ENCODE data around the gene MAP3K20. TPM values are rescaled to one million over a fixed set of nuclear protein-coding genes. Genes with fewer than 3 reads are reported as not detected.

The MAP3K20 gene
- total RNA-seq, 1 donor from 2014 or later, result 466 TPM

DNA sequence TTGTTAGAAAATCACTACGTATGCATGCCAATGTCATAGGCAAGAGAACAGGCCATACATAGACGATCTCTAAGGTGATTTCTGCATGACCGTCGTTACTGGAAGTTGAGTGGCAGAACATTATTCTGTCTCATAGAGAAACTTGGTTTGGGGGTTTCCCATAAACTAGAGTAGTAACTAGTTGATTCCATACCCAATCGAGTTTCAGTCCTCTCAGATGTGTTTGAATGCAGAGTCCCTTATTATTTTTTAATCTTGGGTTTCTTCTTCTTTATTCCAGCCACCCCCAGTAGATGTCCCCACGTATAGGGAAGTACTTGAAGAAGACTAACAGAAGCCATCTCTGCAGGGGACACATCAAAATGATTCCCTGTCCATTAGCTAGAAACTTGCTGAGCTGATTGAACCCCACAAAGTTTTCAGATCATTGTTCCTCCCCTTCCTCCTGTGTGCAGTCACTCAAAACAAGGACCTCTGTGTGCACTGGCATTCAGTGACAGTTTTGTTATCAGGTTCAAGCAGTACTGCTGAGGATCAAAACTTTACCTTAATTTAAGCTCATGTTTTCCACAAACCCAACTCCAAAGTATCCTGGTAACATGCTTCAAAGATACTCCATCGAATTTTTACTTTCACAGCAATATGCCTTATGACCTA lies 210.6 kb downstream of the MAP3K20 start:
- intact Hi-C loops (cut with micrococcal nuclease), result no loop called here
- Histone ChIP-seq H3K4me3 (no peak overlapping the region), H3K4me1 (no peaks in the 10 kb centered on the region), H3K27me3 (ENCODE audit: low read depth) (no peaks in the 10 kb centered on the region), H3K36me3 (no peaks in the 10 kb centered on the region), H3K9me3 (replicated peaks) (no peaks in the 10 kb centered on the region), H3K27ac (replicated peaks) (no peak overlapping the region)
- TF ChIP-seq, protein P1, sequence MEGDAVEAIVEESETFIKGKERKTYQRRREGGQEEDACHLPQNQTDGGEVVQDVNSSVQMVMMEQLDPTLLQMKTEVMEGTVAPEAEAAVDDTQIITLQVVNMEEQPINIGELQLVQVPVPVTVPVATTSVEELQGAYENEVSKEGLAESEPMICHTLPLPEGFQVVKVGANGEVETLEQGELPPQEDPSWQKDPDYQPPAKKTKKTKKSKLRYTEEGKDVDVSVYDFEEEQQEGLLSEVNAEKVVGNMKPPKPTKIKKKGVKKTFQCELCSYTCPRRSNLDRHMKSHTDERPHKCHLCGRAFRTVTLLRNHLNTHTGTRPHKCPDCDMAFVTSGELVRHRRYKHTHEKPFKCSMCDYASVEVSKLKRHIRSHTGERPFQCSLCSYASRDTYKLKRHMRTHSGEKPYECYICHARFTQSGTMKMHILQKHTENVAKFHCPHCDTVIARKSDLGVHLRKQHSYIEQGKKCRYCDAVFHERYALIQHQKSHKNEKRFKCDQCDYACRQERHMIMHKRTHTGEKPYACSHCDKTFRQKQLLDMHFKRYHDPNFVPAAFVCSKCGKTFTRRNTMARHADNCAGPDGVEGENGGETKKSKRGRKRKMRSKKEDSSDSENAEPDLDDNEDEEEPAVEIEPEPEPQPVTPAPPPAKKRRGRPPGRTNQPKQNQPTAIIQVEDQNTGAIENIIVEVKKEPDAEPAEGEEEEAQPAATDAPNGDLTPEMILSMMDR (IDR thresholded peaks at IDR 0.05; ENCODE audit: borderline replicate concordance), result no peak
- no peak for DNase-seq

DNA sequence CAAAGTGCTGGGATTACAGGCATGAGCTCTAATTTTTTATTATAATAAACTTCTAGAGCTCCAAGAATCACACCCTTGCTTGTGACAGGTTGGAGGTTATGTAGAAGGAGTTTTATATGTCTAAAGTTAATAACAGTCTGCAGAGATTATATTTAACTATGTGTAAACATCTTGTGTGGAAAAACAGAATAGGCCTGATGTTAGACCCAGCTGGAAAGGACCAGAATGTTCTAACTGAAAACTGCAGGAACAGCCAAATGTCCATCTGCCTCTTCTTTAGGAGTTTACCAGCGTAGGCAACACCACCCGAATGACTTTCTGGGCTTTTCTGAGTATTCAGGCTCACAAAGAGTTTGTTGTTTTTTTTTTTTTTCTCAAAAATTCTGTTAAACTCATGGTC lies 211.9 kb downstream of the MAP3K20 start:
- intact Hi-C loops (cut with micrococcal nuclease), result no loop called here
- TF ChIP-seq, protein P1 (IDR thresholded peaks at IDR 0.05; ENCODE audit: borderline replicate concordance), result no peak
- no peak overlapping the region for H3K4me3 ChIP-seq
- H3K9me3 ChIP-seq (replicated peaks), result no peaks in the 10 kb centered on the region
- H3K27me3 ChIP-seq (ENCODE audit: low read depth), result no peaks in the 10 kb centered on the region
- DNase-seq, result no peak
- no peaks in the 10 kb centered on the region for H3K36me3 ChIP-seq
- H3K27ac ChIP-seq (replicated peaks), result no peak overlapping the region
- H3K4me1 ChIP-seq, result no peaks in the 10 kb centered on the region

DNA sequence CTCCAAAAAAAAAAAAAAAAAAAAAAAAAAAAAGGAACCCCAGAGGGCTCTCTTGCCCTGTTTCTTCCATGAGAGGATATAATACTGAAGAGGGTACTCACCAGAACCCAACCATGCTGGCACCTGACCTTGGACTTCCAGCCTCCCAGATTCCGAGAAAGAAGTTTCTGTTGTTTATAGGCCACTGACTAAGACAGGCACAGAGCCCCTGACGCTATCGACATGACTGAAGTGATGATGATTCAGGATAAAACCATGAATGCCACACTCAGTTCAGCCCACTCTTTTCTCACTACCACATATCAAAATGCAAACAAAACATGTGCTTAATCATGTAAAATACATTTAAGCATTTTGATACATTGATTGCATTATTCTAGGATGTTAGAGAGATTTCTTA lies 212.9 kb downstream of the MAP3K20 start:
- TF ChIP-seq, protein P1 (IDR thresholded peaks at IDR 0.05; ENCODE audit: borderline replicate concordance), result no peak
- H3K27ac ChIP-seq (replicated peaks), result no peak overlapping the region
- no peak overlapping the region for H3K4me3 ChIP-seq
- no peak for DNase-seq
- H3K4me1 ChIP-seq, result no peaks in the 10 kb centered on the region
- no peaks in the 10 kb centered on the region for H3K27me3 ChIP-seq (ENCODE audit: low read depth)
- intact Hi-C loops (cut with micrococcal nuclease), result no loop called here
- H3K9me3 ChIP-seq (replicated peaks), result no peaks in the 10 kb centered on the region
- H3K36me3 ChIP-seq, result no peaks in the 10 kb centered on the region

DNA sequence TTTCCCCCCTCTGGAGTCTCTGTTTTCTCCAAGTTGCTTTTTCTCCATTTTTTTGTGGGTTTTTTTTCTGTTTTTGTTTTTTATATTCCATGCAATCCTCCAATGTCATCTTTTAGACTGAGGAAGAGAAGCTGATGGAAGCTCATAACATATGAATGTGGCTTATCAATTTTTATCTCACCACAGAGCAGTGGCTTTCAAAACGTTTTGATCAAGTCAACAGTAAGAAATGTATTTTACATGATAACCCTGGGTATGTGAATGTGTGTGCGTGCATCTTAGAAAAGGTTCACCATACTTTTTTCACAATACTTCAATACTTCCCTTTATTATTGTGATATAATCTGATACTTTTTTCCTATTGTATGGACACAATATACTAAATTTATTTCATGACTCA lies 214.4 kb downstream of the MAP3K20 start:
- no peak for DNase-seq
- Histone ChIP-seq H3K9me3 (replicated peaks) (peaks cover 7% of the 10 kb centered on the region), H3K36me3 (no peaks in the 10 kb centered on the region), H3K27ac (replicated peaks) (no peak overlapping the region), H3K27me3 (ENCODE audit: low read depth) (no peaks in the 10 kb centered on the region), H3K4me1 (no peaks in the 10 kb centered on the region), H3K4me3 (no peak overlapping the region)
- intact Hi-C loops (cut with micrococcal nuclease), result no loop called here
- TF ChIP-seq, protein P1 (IDR thresholded peaks at IDR 0.05; ENCODE audit: borderline replicate concordance), result no peak

DNA sequence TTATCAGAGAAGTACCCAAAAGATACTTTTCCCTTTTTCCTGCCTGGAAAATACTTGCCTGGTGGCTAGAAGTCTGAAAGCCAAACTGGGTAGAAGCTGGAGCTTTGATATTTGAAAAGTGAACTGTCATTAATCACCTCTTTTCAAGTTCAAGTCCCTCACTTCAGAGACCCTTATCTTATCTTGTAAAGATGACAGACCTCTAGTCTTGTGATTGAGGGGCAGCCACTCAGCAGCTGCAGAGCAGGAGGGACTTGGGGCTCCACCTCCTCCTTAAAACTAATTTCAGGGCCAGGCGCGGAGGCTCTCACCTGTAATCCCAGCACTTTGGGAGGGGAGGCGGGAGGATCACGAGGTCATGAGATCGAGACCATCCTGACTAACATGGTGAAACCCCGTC lies 214.9 kb downstream of the MAP3K20 start:
- Histone ChIP-seq H3K9me3 (replicated peaks) (peaks cover 7% of the 10 kb centered on the region), H3K27me3 (ENCODE audit: low read depth) (no peaks in the 10 kb centered on the region), H3K27ac (replicated peaks) (no peak overlapping the region), H3K4me3 (no peak overlapping the region), H3K36me3 (no peaks in the 10 kb centered on the region), H3K4me1 (no peaks in the 10 kb centered on the region)
- TF ChIP-seq, protein P1 (IDR thresholded peaks at IDR 0.05; ENCODE audit: borderline replicate concordance), result no peak
- intact Hi-C loops (cut with micrococcal nuclease), result no loop called here
- DNase-seq, result no peak
